ENCODE measurements around the gene CAMKK2.

DNA sequence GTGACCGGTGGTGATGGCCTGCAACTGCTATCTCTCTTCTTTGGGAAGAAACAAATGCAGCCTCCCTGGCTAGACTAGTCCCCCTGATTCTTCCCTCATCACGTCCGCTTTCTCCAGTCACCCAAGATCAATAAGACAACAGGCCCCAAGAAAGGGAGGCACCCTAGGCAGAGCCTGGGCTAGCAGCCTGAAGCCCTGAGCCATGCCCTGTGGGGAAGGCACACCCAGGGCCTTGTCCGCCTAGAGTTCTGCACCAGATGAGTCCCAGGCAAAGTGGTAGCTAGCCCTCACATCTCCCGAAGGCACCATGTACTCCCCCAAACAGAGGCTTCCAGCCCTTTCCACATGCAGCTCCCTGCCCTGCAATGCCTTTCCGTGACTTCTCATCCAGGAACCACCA lies 35.1 kb downstream of the CAMKK2 start:
- no peak for TF ChIP-seq CTCF (IDR thresholded peaks at IDR 0.05)
- no peak for TF ChIP-seq POLR2A (IDR thresholded peaks at IDR 0.05)

Measured in thyroid gland (tissue), 4 donors.